ENCODE data around the gene LRRC7. TPM values are rescaled to one million over a fixed set of nuclear protein-coding genes. Genes with fewer than 3 reads are reported as not detected.
"Not testable (repeated sequence)": the region's sequence is repeated elsewhere in the genome, so short reads cannot be mapped to it uniquely, and the experiment has no call there.

LRRC7 gene
- polyA plus RNA-seq, 1 experiment, result 0.22 TPM

DNA sequence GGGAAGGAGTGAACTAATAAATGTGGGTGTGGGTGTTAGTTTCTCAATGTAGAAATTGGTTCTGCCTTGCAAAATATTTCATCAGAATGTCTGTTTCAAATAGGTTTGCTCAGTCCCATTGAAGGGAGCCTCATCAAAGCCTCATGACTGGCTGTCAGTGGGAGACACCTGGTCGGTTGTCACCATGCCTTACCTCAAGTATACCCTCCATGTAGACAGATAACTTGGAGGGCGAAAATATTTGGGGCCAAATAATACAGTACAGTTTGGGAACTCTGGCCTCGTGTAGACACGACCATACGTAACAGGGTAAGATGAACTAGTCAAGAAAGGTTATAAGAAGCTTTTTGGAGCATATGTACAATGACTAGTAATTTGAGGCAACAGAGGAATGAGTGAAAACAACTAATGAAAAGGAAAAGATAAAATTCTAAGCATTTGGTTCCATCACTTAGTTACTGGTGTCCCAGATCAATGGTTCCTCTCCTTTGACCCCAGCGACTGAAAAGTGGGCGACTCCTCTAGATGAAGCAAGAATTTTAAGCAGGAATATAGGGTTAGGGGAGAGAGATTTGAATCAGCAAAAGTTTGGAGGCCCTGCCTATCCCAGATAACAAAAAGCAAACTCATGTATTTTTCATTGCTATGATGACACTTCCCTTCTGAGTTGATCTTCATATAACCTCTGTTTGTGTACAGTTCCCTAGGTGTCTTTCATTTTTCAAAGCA lies 473.8 kb downstream of the LRRC7 start:
- Histone ChIP-seq H3K27me3 (ENCODE audit: control insufficient read depth, insufficient read depth, low read length) (no peaks in the 10 kb centered on the region), H3K4me3 (ENCODE audit: low read depth, low read length) (no peak overlapping the region), H3K36me3 (ENCODE audit: control insufficient read depth, insufficient read depth, low read length) (no peaks in the 10 kb centered on the region)
- TF ChIP-seq, protein P1, sequence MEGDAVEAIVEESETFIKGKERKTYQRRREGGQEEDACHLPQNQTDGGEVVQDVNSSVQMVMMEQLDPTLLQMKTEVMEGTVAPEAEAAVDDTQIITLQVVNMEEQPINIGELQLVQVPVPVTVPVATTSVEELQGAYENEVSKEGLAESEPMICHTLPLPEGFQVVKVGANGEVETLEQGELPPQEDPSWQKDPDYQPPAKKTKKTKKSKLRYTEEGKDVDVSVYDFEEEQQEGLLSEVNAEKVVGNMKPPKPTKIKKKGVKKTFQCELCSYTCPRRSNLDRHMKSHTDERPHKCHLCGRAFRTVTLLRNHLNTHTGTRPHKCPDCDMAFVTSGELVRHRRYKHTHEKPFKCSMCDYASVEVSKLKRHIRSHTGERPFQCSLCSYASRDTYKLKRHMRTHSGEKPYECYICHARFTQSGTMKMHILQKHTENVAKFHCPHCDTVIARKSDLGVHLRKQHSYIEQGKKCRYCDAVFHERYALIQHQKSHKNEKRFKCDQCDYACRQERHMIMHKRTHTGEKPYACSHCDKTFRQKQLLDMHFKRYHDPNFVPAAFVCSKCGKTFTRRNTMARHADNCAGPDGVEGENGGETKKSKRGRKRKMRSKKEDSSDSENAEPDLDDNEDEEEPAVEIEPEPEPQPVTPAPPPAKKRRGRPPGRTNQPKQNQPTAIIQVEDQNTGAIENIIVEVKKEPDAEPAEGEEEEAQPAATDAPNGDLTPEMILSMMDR (IDR thresholded peaks at IDR 0.05; ENCODE audit: insufficient read depth, low read depth, low read length), result no peak
- ChIA-PET POLR2A (no interaction called here), CTCF (no interaction called here)
- DNase-seq (ENCODE audit: low read depth), result no peak

- POLR2A ChIA-PET, result no interaction called here
- Histone ChIP-seq H3K36me3 (ENCODE audit: control insufficient read depth, insufficient read depth, low read length) (no peaks in the 10 kb centered on the region), H3K4me3 (ENCODE audit: low read depth, low read length) (no peak overlapping the region), H3K27me3 (ENCODE audit: control insufficient read depth, insufficient read depth, low read length) (no peaks in the 10 kb centered on the region)
- TF ChIP-seq, protein P1 (IDR thresholded peaks at IDR 0.05; ENCODE audit: insufficient read depth, low read depth, low read length), result no peak
- DNase-seq (ENCODE audit: low read depth), result no peak
- CTCF ChIA-PET, result no interaction called here
Measured at GRCh38 chr1:70042090-70042731, 474.5 kb downstream of the LRRC7 start.

GRCh38 chr1:70043804-70044203 lies 476.1 kb downstream of the LRRC7 start:
- TF ChIP-seq, protein P1 (IDR thresholded peaks at IDR 0.05; ENCODE audit: insufficient read depth, low read depth, low read length), result no peak
- CTCF ChIA-PET, result interaction anchor here (1.8 kb wide), 1 partner anchor 9 kb away, joined by 5 read pairs; no protein-coding TSS in a partner anchor
- DNase-seq (ENCODE audit: low read depth), result no peak
- POLR2A ChIA-PET, result no interaction called here
- Histone ChIP-seq H3K27me3 (ENCODE audit: control insufficient read depth, insufficient read depth, low read length) (no peaks in the 10 kb centered on the region), H3K4me3 (ENCODE audit: low read depth, low read length) (no peak overlapping the region), H3K36me3 (ENCODE audit: control insufficient read depth, insufficient read depth, low read length) (no peaks in the 10 kb centered on the region)

DNA sequence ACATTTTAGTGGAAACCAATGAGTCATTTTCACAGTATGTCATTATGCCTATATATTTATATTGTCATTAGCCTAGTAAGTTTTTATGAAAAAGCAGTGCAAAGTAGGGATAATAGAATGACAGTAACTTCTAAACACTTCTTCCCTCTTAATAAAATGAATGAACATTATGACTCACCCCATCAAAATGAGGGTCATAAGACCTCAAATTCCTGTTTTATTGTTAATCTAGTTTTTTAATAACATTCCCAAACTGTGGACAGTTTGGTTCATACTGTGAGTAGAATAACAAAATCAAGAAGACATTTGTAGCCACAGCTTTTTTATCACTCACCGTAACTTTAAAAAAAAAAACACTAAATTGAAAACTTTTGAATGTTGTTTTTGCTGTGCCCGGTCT lies 477.1 kb downstream of the LRRC7 start:
- peak; percentile 73 for DNase-seq (ENCODE audit: low read depth)
- H3K36me3 ChIP-seq (ENCODE audit: control insufficient read depth, insufficient read depth, low read length), result no peaks in the 10 kb centered on the region
- ChIA-PET CTCF (interaction anchor here (1.0 kb wide), 1 partner anchor 99 kb away, joined by 3 read pairs; no protein-coding TSS in a partner anchor), POLR2A (interaction anchor here (0.6 kb wide), 2 partner anchors 20 to 392 kb away, joined by 4 to 5 read pairs; no protein-coding TSS in a partner anchor)
- H3K4me3 ChIP-seq (ENCODE audit: low read depth, low read length), result no peak overlapping the region
- no peaks in the 10 kb centered on the region for H3K27me3 ChIP-seq (ENCODE audit: control insufficient read depth, insufficient read depth, low read length)
- TF ChIP-seq, protein P1 (IDR thresholded peaks at IDR 0.05; ENCODE audit: insufficient read depth, low read depth, low read length), result no peak

DNA sequence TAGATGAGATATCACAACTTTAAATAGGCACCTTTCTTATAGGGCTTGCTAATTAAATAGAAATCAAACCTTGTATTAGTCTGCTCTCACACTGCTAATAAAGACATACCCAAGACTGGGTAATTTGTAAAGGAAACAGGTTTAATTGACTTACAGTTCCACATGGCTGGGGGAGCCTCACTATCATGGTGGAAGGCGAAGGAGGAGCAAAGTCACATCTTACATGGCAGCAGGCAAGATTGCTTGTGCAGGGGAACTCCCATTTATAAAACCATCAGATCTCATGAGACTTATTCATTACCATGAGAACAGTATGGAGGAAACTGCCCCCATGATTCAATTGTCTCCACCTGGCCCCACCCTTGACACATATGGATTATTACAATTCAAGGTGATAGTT lies 477.9 kb downstream of the LRRC7 start:
- CTCF ChIA-PET; H3K36me3 ChIP-seq (ENCODE audit: control insufficient read depth, insufficient read depth, low read length); H3K27me3 ChIP-seq (ENCODE audit: control insufficient read depth, insufficient read depth, low read length); H3K4me3 ChIP-seq (ENCODE audit: low read depth, low read length); DNase-seq (ENCODE audit: low read depth); POLR2A ChIA-PET: not testable (repeated sequence)
